Forelimb muscle (tissue), 1 donor: ENCODE measurements around the gene FGF18. TPM values are rescaled to one million over a fixed set of nuclear protein-coding genes. Genes with fewer than 3 reads are reported as not detected.
"Not testable (repeated sequence)": the region's sequence is repeated elsewhere in the genome, so short reads cannot be mapped to it uniquely, and the experiment has no call there.

Experiments
- DNase-seq: peaks from one replicate; pipeline ENCODE4 v3.0.0-alpha.2; 2013; ENCODE audit warnings: low read depth
- polyA plus RNA-seq: library from polyadenylated mRNA; unstranded; fragments of 120-200 nt; gene quantifications from one replicate; pipeline ENCODE4 v1.2.1, GENCODE V29; 2013; ENCODE audit not compliant: insufficient read length

The FGF18 gene, protein sequence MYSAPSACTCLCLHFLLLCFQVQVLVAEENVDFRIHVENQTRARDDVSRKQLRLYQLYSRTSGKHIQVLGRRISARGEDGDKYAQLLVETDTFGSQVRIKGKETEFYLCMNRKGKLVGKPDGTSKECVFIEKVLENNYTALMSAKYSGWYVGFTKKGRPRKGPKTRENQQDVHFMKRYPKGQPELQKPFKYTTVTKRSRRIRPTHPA
- polyA plus RNA-seq: 14.7 TPM

DNA sequence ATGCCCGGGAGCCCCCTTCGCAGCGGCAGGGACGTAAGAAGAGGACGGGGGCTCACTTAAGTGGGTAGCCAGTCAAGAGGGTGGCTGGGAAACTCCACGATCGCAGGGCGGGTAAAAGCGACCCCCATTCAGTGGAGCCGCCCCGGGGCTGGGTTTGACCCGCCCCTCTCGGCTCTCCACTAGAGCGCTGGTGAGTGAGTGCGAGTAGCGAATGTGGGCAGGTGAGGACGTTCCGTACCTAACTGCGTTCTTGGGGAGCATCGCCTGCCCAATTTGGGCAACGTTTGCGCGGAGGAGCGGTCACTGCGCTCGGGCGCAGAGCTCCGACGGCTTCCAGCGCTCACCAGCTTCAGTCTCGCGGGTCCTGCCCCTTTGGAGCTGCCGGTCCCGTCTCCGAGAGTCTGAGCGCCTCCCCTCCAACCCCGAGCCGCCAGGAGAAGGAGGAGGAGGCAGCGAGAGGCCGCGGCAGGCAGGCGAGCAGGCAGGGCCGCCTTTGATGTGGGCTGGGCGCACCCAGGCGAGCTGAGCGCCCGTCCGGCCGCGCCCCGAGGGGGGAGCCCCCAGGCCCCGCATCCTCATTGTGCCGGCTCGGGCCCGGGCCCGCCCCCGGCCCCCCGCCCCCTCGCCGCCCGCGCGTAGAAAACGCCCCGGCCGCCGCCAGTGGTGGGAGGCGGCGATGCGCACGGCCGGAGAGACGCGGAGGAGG, at the start of gene FGF18:
Gene FGF18, plus strand, starts transcription at position 666 of the 706 bp plus-strand sequence. CDS start 553 bp downstream, outside the sequence.
- peak; percentile 35 for DNase-seq

DNA sequence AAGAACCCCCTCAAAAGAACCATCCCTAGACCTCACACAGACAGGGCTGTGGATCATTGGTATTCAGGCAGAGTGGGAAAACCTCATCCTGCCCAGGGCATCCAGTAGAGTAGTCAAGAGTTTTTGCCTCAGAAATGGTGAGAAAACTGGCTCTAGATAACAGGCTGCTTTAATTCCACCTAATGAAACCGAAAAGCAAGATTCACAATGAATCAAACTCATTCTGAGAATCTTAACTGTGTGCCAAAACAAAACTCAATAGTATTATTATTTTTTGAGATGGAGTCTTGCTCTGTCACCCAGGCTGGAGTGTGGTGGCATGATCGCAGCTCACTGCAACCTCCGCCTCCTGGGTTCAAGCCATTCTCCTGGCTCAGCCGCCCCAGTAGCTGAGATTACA, 49.5 kb upstream of the FGF18 start:
- no peak for DNase-seq

DNA sequence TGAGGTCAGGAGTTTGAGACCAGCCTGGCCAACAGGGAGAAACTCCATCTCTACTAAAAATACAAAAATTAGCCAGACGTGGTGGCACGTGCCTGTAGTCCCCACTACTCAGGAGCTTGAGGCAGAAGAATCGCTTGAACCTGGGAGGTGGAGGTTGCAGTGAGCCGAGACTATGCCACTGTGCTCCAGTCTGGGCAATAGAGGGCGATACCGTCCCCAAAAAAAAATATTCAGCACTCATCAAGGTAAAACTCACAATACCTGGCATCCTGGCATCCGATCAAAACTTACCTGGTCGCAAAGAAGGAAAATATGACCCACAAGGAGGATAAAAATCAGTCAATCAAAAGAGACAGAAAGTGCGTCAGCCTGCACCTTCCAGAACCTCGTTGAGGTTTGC, 48.6 kb upstream of the FGF18 start:
- DNase-seq: not testable (repeated sequence)

DNA sequence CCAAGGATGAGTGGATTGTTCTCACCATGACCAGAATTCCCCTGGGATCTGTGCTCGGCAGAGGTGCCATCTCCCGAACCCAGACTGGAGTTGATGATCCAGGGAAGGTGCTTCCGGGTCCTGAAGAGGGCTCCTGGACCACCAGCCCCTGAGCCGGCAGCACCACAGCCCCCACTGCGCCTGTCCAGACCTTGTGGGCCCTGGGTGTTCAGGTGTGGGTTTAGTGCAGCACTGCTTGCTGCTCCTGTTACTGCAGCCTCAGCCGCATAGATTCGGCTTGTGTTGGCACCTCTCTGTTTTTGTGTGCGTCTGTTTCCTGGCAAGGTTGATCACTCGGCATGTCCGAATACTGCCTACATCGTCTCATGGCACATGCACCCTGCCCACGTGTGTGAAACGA, 48.1 kb upstream of the FGF18 start:
- no peak for DNase-seq

DNA sequence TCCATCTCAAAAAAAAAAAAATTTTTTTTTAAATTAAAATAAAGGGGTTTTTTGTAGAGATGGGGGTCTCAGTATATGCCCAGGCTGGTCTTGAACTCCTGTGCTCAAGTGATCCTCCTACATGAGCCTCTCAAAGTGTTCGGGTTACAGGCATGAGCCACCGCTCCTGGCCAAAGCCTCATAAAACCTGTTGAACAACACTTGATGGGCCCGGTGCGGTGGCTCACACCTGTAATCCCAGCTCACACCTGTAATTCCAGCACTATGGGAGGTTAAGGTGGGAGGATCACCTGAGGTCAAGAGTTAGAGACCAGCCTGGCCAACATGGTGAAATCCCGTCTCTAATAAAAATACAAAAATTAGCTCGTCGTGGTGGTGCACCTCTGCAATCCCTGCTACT, 39.5 kb upstream of the FGF18 start:
- DNase-seq: no peak

DNA sequence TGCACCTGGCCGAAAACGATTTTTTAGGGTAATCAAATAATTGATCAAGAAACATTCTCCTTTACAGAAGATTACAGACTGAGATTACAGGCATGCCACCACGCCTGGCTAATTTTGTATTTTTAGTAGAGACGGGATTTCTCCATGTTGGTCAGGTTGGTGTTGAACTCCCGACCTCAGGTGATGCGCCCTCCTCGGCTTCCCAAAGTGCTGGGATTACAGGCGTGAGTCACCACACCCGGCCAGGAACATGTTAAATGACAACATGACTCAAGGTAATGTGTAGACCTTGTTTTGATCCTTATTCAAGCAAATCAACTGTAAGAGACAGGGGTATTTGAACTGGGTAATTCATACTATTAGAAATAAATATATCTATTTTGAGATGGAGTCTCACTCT, 35.0 kb upstream of the FGF18 start:
- DNase-seq: not testable (repeated sequence)

DNA sequence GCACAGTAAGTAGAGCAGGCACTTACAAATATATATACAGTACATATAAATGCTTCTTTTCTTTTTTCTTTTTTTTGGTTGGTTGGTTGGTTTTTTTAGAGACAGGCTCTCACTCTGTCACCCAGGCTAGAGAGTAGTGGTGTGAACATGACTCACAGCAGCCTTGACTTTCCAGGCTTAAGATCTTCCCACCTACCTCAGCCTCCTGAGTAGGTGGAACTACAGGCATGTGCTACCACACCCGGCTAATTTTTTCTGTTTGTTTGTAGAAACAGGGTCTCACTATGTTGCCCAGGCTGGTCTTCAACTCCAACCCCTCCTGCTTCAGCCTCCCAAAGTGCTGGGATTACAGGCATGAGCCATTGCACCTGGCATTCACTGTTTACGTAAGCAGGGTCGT, 34.4 kb upstream of the FGF18 start:
- DNase-seq: not testable (repeated sequence)

DNA sequence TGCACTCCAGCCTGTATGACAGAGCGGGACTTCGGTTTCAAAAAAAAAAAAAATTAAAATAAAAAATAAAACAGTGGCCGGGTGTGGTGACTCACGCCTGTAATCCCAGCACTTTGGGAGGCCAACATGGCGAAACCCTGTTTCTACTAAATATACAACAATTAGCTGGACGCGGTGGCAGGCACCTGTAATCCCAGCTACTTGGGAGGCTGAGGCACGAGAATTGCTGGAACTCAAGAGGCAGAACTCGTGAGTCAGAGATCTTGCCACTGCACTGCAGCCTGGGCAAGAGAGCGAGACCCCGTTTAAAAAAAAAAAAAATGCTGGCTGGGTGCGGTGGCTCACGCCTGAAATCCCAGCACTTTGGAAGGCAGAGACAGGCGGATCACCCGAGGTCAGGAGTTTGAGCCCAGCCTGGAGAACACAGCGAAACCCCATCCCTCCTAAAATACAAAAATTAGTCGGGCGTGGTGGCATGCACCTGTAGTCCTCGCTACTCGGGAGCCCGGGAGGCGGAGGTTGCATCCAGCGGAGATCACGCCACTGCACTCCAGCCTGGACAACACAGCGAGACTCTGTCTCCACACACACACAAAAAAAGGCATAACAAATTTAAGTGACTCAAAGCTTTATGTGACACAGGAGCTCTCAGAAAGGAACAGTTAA, 33.3 kb upstream of the FGF18 start:
- DNase-seq: no peak

DNA sequence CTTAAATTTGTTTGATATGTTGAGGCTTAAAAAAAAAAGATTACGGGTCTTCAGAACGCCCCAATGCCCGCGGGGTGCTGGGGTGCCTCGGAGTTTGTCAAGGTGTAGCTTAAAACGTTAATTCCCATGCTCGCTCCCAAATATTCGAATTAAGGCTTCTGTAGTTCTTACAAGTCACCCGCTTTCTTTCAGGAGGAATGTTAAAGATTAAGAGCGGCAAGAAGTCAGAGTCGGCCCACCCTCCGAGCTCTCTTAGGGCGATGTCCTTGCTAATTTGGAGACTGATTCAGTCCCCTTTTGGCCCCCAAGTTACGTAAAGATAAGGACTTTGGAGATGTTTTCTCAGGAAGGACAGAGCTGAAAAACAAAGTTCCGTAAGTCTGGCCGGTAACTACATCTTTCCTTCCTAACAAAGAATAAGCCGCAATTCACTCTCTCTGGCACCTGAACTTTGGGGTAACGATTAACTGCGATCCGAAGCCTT, 32.5 kb upstream of the FGF18 start:
- DNase-seq: no peak

DNA sequence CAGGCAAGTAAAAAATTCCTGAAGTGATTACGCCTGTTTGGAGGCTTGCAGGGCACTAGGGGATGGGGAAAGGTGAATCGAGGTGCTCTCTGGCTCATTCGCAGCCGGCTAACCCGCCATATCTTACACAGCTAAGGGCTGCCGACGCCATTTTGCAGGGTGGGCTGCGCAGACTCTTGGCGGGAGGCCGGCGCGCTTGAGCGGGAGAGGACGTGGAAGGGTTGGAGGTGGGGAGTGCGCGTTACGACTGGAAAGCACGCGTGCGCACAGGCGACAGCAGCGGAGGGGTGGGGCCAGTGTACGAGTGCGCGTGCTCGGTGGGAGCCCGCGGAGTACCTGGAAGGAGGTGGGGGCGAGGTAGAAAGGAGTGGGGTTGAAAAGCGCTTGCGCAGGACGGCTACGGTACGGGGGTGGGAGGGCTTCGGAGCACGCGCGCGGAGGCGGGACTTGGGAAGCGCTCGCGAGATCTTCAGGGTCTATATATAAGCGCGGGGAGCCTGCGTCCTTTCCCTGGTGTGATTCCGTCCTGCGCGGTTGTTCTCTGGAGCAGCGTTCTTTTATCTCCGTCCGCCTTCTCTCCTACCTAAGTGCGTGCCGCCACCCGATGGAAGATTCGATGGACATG, 32.0 kb upstream of the FGF18 start, which contains the start of gene NPM1:
Gene NPM1, plus strand, starts transcription at position 505 of the 625 bp plus-strand sequence. Its CDS starts 100 bp downstream, at position 605.
- peak; percentile 97 for DNase-seq

DNA sequence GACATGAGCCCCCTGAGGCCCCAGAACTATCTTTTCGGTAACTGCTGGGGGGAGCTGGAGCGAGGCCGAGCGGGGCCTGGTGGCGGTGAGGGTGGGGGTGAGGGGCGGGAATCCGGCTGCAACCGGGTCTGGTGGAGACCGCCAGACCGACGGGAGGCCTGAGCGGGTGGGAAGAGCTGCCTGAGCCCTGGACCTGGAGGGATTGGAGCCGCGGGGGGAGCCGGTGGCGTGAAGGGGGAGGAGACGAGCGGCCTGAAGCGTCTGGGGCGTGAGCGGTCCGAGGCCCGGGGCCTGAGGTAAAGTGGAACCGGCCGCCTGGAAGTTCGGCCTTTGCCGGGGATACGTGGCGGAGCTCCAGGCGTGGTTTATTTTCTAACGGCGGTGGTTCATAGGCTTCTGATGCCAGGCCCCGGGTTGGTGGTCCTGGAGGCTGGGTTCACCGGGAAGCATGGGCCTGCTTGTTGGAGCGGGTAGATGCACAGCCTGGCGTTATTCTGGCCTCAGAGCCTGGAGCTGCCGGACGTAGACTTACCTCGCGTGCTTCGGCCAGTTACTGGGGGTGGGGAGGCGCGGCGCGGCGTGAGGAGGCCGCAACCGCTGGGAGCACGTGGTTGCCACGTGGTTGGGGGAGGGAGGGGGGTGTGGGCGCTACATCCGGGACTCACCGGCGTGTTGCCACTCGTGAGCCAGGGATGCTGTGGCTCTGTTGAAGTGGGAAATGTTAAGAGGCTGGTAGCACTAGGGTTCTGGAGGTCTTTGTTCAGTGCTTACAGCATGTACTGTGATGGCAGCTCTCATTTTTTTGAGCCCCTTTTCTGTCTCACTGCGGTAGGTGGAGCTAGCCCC, 31.3 kb upstream of the FGF18 start:
- DNase-seq: no peak

DNA sequence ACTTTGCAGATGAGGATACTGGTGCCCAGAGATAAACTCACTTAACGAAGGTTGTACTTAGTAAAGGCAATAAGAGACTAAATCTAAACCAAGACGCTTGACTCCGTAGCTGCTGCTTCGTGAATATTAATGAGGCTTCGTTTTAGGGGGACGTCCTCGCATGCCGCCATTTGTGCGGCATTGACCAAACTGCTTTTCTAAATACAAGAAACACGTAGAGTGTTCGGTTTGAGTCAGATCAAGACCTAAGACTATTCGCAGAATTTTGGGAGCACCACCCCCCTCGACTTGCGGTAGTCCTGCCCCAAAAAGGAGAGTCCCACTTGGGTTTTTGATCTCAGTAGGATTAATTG, 30.7 kb upstream of the FGF18 start:
- no peak for DNase-seq

DNA sequence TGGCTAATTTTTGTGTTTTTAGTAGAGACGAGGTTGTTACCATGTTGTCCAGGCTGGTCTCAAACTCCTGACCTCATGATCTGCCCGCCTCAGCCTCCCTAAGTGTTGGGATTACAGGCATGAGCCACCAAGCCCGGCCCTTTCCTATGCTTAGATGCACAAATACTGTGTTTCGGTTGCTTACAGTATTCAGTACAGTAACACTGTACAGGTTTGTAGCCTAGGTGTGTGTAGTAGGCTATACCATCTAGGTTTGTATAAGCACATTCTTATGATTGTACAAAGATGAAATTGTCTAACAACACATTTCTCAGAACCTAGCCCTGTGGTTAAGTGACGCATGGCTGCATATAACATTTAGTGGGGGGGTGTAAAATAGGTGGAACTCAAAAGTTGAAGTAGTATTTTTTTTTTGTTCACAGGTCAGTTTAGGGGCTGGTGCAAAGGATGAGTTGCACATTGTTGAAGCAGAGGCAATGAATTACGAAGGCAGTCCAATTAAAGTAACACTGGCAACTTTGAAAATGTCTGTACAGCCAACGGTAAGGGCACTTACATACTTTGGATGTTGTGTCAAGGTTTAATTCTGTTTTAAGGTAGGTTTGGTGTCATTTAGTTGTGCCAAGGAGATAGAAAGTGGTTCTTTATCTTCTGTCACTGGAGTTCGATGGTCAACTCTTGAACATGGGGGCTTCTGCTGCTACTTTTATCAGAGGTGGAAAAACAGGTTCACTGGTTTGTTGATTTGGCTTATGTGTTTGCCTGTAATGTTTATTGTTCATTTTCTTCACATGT, 28.4 kb upstream of the FGF18 start:
- DNase-seq: no peak

DNA sequence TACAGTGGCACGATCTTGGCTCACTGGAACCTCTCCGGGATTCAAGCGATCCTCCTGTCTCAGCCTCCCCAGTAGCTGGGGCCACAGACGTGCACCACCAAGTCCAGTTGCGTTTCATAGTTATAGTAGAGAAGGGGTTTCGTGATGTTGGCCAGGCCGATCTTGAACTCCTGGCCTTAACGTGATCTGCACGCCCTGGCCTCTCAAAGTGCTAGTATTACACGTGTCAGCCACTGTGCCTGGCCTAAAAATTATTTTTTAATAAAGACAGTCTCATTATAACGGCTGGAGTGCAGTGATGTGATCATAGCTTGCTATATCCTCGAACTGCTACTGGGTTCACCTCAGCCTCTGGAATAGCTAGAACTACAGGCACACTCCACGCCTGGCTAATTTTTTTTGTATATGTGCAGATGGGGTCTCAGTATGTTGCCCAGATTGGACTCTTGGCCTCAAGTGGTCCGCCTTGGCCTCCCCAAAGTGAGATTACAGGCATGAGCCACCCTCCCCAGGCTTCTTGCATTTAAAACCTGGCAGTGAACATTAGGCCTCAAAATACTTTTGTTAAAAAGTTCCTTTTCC, 27.4 kb upstream of the FGF18 start:
- DNase-seq: no peak

DNA sequence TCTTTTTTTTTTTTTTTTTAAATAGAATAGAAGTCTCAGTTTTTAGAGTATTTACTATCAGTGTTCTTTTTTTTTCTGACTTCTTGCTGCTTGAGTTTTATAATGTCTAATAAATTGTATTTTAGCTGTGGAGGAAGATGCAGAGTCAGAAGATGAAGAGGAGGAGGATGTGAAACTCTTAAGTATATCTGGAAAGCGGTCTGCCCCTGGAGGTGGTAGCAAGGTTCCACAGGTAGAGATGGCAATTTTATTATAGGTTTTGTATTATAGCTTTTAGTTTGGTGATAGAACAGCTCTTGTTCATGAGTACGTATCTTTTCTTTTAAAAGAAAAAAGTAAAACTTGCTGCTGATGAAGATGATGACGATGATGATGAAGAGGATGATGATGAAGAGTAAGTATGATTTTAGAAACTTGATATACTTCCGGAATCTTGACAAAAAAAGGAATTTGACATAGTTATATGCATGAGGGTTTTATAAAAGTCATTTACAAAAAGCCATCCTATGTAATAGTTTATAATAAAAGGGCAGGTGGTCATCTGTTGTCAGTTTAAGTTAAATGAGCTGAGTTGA, 26.8 kb upstream of the FGF18 start:
- DNase-seq: no peak

DNA sequence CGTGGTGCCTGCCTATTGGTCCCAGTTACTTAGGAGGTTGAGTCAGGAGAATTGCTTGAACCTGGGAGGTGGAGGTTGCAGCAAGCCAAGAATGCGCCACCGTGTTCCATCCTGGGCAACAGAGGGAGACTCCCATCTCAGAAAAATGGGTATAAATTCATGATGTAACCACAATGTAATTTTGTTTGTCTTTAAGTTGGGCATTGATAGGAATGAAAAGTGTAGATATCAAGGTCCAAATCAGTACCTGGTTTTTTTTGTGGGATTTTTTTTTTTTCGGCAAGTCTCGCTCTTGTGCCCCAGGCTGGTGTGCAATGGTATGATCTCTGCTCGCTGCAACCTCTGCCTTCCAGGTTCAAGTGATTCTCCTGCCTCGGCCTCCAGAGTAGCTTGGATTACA, 24.4 kb upstream of the FGF18 start:
- DNase-seq: no peak

DNA sequence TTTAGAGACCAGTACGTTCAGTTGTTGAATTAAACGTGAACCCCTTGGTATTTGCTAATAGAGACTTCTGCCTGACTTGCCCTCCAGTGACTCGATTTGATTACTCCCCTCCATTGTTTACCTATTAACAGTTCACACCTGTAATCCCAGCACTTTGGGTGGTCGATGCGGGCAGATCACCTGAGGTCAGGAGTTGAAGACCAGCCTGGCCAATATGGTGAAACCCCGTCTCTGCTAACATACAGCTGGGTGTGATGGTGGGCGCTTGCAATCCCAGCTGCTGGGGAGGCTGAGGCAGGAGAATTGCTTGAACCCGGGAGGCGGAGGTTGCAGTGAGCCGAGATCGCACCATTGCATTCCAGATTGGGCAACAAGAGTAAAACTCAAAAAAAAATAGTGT, 22.9 kb upstream of the FGF18 start:
- DNase-seq: not testable (repeated sequence)

DNA sequence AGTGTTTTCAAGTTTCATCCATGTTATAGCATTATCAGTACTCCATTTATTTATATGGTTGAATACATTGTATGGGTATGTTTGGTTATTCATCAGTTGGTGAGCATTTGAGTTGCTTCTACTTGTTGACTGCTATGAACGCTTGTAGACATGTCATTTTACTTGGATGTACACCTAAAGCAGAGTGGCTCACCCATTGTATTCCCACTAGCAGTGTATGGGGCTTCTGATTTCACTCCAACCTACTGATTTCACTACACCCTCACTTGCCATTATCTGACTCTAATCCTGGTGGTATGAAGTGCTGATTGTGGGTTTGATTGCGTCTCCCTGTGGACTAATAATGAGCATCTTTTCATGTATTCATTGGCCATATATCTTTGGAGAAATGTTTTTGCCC, 22.3 kb upstream of the FGF18 start:
- no peak for DNase-seq

DNA sequence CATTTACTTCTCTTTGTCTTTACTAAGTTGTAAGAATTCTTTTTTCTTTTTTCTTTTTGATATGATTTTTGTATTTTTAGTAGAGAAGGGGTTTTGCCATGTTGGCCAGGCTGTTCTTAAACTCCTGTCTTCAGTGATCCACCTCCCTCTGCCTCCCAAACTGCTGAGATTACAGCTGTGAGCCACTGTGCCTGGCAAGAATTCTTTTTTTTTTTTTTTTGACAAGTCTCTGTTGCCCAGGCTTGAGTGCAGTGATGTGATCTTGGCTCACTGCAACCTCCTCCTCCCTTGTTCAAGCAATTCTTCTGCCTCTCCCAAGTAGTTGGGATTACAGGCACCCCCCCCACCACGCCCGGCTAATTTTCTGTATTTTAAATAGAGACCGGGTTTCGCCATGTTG, 21.8 kb upstream of the FGF18 start:
- DNase-seq: no peak

DNA sequence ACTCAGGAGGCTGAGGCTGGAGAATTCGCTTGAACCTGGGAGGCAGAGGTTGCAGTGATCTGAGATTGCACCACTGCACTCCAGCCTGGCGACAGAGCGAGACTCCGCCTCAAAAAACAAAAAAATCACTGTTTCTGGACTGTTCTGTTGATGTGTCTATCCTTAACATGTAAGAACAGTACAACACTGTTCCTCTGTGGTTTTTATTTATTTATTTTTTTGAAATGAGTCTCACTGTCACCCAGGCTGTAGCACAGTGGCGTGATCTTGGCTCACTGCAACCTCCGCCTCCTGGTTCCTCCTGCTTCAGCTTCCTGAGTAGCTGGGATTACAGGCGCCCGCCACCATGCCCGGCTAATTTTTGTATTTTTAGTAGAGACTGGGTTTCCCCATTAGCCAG, 20.8 kb upstream of the FGF18 start:
- DNase-seq: not testable (repeated sequence)
